Lower leg skin (tissue), 4 donors: ENCODE measurements around the gene SERPINC1. TPM values are rescaled to one million over a fixed set of nuclear protein-coding genes. Genes with fewer than 3 reads are reported as not detected.
"Not testable (repeated sequence)": the region's sequence is repeated elsewhere in the genome, so short reads cannot be mapped to it uniquely, and the experiment has no call there.

Experiments used
- DNase-seq, 2 donors: peaks; one replicate each; pipeline ENCODE4 v3.0.0-alpha.2; 2019; ENCODE audit warnings: low spot score in 2 of 2
- H3K4me3 ChIP-seq: fragments of 200-600 bp; sonication (generic); 2 replicates; pipeline ENCODE4 v1.5.1; 2017; ENCODE audit warnings: mild to moderate bottlenecking, low read depth; ENCODE audit not compliant: poor library complexity, severe bottlenecking
- POLR2A ChIP-seq, 2 donors: fragments of 450-650 bp; IDR thresholded peaks; one replicate each; pipeline ENCODE4 v1.6.1; 2016 to 2017; ENCODE audit warnings: antibody characterized with exemption in 2 of 2, mild to moderate bottlenecking in 1 of 2, moderate library complexity in 1 of 2
- WGBS, 2 donors: methylation state at CpG; one replicate each; pipeline ENCODE4 v1.1.5; 2018; 5-methylcytosine and 5-hydroxymethylcytosine counted together
- intact Hi-C: fragments of 100-400 bp; cut with DNase I; formaldehyde crosslinking; loops from one replicate; pipeline ENCODE4 v1.15.0; 2023; ENCODE audit warnings: low total_unique reads
- total RNA-seq, 4 donors: library from RNA; depleted of rRNA; stranded (reverse); fragments of >200 nt; gene quantifications; one replicate each; pipeline ENCODE4 v1.1.0, GENCODE V29; 2016
- TF ChIP-seq, protein P1 (sequence below), 3 donors: fragments of 450-650 bp; IDR thresholded peaks; one replicate each; pipeline ENCODE4 v1.5.1; 2016; ENCODE audit warnings: antibody characterized with exemption in 3 of 3, mild to moderate bottlenecking in 3 of 3, moderate library complexity in 2 of 3

SERPINC1 gene
- total RNA-seq, 4 donors from 2014 or later: not detected

DNA sequence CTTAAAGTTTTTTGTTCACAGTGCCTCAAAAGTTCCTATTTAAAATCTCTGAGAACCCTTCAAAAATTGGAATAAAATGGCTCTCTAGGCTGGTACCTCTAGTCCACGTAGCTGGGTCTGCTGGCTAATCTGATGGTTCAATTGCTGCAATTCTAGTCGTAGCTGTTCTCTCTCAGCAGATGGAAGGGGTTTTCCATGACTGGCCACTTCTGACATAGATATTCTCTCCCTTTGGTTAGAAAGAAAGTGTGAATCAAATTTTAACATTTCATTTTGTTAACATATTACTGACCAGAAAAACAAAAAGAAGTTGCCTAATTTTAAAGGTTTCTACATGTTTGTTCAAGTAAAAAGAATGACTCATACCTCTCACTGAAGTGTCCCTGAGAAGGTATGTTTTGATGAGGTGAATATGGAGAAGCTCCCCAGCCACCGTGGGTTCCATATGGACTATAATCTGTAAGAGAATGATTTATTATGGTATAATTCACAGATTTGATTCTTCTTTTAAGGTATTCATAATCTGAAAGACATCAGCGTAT lies 29.3 kb upstream of the SERPINC1 start:
- H3K4me3 ChIP-seq: no peak overlapping the region
- intact Hi-C loops: no loop called here
- no peak for DNase-seq
- 78 to 81% methylated on average over 4 of the region's 4 CpGs for WGBS, 2 donors
- no peak for TF ChIP-seq POLR2A (IDR thresholded peaks at IDR 0.05)
- TF ChIP-seq, protein P1, sequence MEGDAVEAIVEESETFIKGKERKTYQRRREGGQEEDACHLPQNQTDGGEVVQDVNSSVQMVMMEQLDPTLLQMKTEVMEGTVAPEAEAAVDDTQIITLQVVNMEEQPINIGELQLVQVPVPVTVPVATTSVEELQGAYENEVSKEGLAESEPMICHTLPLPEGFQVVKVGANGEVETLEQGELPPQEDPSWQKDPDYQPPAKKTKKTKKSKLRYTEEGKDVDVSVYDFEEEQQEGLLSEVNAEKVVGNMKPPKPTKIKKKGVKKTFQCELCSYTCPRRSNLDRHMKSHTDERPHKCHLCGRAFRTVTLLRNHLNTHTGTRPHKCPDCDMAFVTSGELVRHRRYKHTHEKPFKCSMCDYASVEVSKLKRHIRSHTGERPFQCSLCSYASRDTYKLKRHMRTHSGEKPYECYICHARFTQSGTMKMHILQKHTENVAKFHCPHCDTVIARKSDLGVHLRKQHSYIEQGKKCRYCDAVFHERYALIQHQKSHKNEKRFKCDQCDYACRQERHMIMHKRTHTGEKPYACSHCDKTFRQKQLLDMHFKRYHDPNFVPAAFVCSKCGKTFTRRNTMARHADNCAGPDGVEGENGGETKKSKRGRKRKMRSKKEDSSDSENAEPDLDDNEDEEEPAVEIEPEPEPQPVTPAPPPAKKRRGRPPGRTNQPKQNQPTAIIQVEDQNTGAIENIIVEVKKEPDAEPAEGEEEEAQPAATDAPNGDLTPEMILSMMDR (IDR thresholded peaks at IDR 0.05): no peak

DNA sequence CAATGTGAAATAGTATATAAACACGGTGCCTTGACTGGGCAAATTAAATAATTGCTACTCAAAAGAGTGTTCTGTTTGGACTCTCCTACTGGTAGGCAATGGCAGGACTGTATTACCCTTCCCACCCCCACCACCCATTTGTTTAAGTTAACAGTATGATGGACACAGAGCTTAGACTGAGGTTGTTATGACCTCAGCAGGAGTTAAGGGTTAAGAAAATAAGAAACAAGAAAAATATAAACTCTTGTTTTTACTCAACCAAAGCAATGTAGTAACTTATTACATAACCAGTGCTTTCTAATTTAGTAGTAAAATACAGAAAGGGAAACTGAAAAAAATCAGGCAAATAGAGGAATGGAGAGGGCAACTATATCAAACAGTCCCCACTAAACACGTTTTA lies 19.9 kb upstream of the SERPINC1 start:
- H3K4me3 ChIP-seq: no peak overlapping the region
- DNase-seq: no peak
- TF ChIP-seq, protein P1 (IDR thresholded peaks at IDR 0.05): no peak
- no peak for TF ChIP-seq POLR2A (IDR thresholded peaks at IDR 0.05)
- intact Hi-C loops: no loop called here
- WGBS, 2 donors: 81 to 88% methylated on average over 2 of the region's 2 CpGs

DNA sequence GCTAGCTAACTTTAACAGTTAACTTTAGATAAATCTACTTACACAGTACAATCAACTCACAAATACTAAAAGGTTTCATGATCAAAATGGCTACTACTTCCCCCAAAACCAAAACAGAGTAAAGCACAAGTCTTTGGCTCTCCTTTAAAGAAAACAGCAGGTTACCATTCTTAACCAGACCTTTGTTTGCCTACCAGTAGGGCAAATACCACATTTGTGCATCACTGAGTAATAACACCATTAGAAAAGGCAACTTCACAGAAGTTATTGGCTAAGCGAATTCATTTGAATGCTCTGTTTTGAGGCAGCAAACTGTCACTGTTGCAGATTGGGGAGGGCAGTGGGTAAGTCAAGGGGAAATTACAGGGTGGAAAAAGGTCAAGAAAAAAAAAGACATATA lies 17.3 kb upstream of the SERPINC1 start:
- no peak for TF ChIP-seq POLR2A (IDR thresholded peaks at IDR 0.05)
- TF ChIP-seq, protein P1 (IDR thresholded peaks at IDR 0.05): no peak
- 94 to 97% methylated on average over 1 of the region's 1 CpG for WGBS, 2 donors
- intact Hi-C loops: no loop called here

DNA sequence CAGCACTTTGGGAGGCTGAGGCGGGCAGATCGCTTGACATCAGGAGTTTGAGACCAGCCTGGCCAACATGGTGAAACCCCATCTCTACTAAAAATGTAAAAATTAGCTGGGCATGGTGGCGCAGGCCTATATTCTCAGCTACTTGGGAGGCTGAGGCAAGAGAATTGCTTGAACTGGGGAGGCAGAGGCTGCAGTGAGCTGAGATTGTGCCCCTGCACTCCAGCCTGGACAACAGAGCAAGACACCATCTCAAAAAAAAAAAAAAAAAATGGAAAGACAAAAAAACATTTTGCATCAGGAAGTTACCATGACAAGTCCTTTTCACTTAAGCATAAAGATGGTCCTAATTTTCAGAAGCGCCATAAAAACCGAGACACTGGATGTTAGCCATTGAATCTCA lies 13.4 kb upstream of the SERPINC1 start:
- H3K4me3 ChIP-seq, DNase-seq, intact Hi-C loops: not testable (repeated sequence)
- WGBS, 2 donors: 96% methylated on average over 5 of the region's 5 CpGs

More for the DNA sequence above, 17.3 kb upstream of the SERPINC1 start:
- no peak for DNase-seq
- no peak overlapping the region for H3K4me3 ChIP-seq

DNA sequence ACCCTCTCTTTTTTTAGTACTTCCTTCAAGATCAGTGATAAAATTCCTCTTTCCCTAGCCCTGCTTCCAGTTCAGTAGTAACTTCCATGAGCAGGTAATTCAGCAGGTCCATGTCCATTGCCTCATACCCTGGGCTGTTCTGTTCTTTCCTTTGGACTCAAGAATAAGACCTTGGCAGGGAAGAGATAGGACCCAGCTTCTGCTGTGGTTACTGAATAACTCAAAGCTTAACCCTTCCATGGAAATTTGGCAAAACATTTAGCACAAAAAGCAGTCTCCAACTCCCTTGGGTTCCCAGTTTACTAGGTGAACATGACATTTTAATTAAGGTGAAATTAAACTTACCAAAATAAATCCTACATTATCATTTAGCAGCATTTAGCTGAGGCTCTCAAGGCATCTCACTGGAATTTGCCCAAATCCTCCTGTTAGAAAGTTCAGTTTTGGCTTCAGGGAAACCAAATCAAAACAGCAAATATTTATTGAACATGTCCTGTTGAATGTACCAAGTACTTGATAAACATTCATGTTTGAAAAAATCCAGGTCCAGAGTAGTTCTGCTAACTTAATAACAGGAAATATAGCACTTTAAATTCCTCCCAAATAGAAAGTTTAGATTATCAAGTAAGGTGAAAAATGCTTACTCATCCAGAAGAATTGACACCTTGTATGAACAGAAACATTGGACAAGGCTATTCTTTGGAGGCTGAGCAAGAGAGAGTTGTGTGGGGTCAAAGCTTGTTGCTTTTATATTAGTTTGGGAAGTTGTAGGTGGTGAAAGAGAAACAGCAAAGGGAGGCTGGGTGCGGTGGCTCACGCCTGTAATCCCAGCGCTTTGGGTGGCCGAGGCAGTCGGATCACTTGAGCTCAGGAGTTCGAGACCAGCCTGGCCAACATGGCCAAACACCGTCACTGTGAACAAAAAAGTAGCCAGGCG lies 8.4 kb upstream of the SERPINC1 start:
- TF ChIP-seq, protein P1 (IDR thresholded peaks at IDR 0.05): no peak
- no peak for TF ChIP-seq POLR2A (IDR thresholded peaks at IDR 0.05)
- intact Hi-C loops: no loop called here
- DNase-seq: no peak
- H3K4me3 ChIP-seq: no peak overlapping the region
- 87 to 91% methylated on average over 8 of the region's 8 CpGs for WGBS, 2 donors

DNA sequence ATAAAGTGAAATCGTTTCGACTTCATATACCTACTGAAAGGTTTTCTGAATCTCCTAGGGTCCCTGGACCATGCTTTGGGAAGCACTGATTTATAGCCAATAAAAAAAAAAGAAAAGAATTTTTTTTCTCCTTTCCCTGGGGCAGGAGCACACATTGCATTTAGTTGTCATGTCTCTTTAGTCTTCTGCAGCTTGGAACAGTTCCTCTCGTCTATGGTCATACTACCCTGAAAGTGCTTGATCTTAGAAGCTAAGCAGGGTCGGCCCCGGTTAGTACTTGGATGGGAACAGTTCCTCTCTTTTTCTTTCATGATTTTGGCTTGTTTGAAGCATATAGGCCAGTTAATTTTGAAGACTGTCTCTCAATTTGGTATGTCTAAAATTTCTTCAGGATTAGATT lies 3.7 kb upstream of the SERPINC1 start:
- no peak overlapping the region for H3K4me3 ChIP-seq
- intact Hi-C loops: no loop called here
- TF ChIP-seq, protein P1 (IDR thresholded peaks at IDR 0.05): no peak
- TF ChIP-seq POLR2A (IDR thresholded peaks at IDR 0.05): no peak
- 83 to 85% methylated on average over 5 of the region's 5 CpGs for WGBS, 2 donors
- no peak for DNase-seq
